Measurements from ENCODE around the gene GYS2.

GRCh38 chr12:21634245-21634644 is 29.6 kb upstream of the GYS2 start:
- TF ChIP-seq, protein P1, sequence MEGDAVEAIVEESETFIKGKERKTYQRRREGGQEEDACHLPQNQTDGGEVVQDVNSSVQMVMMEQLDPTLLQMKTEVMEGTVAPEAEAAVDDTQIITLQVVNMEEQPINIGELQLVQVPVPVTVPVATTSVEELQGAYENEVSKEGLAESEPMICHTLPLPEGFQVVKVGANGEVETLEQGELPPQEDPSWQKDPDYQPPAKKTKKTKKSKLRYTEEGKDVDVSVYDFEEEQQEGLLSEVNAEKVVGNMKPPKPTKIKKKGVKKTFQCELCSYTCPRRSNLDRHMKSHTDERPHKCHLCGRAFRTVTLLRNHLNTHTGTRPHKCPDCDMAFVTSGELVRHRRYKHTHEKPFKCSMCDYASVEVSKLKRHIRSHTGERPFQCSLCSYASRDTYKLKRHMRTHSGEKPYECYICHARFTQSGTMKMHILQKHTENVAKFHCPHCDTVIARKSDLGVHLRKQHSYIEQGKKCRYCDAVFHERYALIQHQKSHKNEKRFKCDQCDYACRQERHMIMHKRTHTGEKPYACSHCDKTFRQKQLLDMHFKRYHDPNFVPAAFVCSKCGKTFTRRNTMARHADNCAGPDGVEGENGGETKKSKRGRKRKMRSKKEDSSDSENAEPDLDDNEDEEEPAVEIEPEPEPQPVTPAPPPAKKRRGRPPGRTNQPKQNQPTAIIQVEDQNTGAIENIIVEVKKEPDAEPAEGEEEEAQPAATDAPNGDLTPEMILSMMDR (IDR thresholded peaks at IDR 0.05), result no peak
- TF ChIP-seq POLR2A (IDR thresholded peaks at IDR 0.05), result no peak
